ENCODE results near the gene ARIH2.

ARIH2 gene

DNA sequence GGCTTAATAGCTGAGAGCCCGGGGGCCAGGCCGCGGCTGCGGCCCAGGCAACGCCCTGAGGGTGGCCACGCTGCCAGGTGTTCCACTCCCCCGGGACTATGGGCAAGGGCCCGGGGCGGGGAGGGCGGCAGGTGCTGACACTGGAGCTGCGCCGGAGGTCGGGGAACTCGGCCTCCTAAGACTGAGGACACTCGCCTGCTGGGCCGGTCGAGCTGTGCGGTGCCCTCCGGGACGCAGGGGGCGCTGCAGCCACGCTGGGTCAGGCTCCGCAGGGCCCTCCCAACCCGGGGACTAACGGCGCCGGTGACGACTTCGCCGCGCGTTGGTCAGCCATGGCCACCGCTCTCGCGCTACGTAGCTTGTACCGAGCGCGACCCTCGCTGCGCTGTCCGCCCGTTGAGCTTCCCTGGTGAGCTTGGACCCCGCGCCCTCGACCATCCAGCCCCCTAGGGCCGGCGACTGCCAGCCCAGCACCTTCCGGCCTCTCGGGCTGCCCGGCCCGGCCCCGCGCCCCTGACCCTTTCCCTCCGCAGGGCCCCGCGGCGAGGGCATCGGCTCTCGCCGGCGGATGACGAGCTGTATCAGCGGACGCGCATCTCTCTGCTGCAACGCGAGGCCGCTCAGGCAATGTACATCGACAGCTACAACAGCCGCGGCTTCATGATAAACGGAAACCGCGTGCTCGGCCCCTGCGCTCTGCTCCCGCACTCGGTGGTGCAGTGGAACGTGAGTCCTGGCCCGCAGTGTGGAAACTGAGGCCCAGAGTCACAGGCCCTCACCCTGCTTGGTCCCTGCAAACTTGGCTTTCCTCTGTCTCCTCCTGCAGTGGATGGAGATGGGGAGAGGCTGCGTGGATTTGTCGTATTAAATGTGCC, 103.4 kb downstream of the ARIH2 start, which contains the start of gene NDUFAF3:
NDUFAF3 (plus strand) TSS at position 309 of the 875 bp plus-strand sequence; CDS start at position 333, 24 bp downstream.
- peak; percentile 86 for DNase-seq

DNA sequence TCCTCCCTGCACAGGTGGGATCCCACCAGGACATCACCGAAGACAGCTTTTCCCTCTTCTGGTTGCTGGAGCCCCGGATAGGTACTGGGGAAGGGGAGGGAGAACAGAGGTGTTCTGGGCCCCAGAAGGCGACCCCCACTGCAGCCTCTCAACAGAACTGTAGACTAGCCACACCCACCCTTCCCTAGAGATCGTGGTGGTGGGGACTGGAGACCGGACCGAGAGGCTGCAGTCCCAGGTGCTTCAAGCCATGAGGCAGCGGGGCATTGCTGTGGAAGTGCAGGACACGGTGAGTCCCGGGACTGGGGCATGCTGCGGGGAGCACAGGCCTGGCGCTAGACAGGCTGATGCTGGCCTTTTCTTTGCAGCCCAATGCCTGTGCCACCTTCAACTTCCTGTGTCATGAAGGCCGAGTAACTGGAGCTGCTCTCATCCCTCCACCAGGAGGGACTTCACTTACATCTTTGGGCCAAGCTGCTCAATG, 104.1 kb downstream of the ARIH2 start:
- no peak for DNase-seq

DNA sequence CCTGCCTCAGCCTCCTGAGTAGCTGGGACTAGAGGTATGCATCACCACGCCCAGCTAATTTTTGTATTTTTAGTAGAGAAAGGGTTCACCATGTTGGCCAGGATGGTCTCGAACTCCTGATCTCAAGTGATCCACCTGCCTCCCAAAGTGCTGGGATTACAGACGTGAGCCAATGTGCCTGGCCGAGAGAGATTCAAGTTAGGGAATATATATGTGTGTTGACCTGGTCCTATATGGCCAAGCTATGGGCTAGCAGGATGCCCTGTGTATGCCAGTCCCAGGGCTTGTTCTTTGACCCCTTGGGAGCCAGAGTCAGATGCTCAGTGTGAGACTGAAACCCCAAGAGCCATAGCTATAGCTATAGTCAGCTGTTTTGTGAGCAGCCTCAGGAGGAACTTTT, 105.1 kb downstream of the ARIH2 start:
- no peak for DNase-seq

DNA sequence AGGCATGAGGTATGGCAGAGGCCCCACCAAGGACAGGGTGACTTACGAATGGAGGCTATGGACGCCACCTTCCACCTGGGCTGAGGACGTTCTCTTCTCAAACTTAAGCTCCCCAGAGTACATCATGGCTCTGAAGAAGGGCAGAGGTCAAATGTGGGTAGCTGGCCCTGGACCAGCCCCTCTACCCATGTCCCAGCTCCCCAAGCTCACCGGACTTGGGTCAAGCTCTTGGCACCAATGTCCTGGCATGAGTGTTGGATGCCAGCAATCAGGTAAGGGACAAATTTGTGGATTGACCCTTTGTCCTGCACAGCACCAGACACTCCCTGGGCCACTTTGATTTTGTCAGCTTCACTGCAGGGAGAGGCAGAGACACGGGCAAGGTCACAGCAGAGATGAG, 105.8 kb downstream of the ARIH2 start:
- DNase-seq: no peak

- no peak for DNase-seq
These were observed 106.6 kb downstream of the ARIH2 start for GRCh38 chr3:49025005-49025792.

DNA sequence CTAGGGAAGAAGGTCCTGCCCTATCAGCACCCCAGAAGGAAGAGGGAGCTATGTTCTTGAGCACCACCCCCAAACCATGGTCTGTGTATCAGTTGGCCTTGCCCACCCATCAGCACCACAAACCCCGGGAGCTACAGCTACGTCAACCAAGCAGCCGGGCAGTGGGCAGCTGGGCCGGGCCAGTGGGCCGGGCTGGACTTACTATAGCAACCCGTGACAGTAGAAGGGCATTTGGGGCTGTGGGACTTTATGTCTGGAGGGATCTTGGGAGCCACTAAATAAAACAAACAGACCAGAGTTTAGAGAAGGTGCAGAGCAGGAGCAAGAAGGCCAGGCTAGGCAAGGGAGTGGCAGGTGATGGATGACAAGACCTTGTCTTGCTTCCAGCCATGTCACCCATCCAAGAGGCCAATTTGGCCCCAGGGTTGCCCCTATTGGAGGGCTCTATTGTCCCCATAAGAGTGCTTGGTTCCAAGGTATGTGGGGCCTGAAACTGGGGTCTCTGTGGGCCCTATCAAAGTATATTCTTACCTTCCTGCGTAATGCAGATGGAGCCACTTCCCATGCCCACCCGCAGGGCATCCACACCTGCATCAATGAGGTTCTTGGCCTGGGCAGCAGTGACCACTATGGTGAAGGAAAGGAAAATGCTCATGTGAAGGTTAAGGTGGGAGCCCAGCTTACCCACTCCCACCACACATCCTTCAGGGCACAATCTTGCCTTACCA, 107.3 kb downstream of the ARIH2 start:
- DNase-seq: no peak

DNA sequence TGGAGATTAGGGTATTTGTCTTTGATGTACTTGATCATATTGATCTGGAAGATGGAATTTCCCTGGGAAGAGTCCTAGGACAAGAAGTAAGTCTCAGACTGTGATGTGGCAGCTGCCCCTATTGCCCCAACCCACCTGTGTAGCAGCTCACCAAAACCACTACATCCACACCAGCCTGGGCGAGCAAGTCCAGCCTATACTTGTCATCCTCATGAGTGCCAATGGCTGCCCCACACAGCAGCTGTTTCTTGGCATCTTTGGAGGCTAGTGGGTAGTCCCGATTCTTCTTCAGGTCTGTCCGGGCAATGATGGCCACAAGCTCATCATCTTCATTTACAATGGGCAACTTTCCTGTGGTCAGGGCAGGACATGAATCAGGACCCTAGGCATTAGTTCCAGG, 107.9 kb downstream of the ARIH2 start:
- DNase-seq: no peak

DNA sequence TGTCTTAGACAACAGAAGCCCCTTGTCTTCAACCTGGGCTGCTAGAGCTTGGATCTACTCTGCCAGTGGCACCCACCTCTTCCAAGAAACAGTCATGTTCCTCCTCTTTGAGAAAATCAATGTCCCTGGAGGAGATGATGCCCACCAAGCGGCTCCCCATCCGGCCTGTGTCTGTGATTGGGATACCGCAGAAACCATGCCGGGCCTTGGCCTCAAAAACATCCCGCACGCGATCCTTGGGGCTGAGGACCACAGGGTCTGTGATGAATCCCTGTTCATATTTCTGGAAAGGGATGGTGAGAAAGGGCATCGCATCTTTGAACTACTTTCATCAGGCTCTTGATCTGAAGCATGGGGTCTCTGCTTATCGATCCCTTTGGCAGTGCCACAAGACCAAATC, 109.0 kb downstream of the ARIH2 start:
- no peak for DNase-seq

DNA sequence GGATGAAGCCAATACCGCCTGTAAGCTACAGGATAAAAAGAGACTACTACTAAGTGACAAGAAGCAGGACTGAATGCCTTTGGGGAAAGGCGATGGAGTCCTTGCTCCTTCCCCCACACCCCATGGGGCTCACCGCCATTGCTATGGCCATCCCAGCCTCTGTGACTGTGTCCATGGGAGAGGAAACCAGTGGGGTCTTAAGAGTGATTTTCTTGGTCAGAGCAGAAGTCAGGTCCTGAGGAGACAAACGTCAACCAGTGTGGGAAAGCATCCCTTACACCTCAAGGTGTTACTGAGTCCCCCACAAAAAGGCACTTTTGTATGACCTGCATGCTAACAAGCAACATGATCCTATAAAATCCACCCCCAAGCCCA, 109.6 kb downstream of the ARIH2 start:
- no peak for DNase-seq

DNA sequence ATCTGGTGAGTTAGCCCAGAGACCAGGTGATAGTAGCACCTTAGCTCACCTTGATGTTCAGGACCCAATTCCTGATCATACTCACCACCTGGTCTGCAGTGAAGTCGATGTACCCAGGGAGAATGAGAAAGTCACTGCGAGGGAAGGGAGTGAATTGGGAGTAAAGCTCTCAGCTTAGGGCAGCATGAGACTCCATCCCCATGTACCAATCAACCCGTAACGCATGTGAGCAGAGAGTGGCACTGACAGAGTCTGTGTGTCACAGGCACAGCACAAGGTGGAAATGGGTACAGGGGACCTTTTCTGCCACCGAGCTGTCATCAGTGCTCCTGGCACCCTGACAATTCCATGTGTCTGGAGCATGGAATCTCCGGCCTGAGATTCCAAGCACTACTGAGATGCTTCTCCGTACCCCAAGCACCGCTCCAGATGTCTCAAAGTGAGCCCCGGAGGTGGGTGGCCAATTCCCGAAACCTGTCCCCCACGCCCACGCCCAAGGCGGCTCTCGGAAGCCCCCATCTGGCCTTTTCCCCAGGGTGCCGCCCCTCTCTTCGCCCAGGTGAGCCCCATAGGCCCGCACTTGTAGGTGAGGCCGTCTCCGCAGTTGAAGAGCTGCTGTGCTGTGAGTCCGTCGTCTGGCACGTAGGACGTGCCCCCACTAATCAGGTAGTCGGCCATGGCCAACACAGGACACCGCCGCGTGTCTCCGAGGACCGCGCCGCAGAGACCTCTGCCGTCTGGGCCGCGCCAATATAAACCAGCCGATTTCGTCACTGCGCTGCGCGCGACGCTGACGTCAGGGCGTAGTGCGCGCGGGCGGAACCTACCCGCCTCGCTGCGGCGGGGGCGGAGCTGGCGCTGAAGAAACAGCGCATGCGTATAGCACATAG, 110.3 kb downstream of the ARIH2 start, which contains the start of gene IMPDH2:
IMPDH2 (minus strand) TSS at position 726 of the 890 bp plus-strand sequence; CDS start at position 678, 48 bp downstream.
- DNase-seq: peak; percentile 88

- DNase-seq: no peak
These were observed 110.9 kb downstream of the ARIH2 start for GRCh38 chr3:49029563-49029884.

DNA sequence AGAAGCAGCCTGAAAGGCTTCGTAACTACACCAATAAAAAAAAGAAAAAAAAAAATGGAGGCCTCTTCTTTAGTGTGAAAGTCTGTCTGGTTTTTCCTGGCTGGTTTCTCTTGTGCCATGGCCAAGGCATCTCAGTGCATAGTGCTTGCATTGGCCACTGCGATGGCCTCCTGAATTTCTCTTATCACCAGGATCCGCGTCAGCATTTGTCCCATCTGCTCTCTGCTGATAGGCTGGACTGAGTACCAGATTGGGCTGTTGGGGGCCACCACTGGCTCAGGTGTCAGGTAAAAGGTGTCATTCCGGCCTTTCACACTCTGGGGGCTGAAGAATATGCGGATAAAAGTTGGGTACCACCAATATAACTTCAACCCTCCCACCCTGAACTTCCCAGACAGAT, 111.7 kb downstream of the ARIH2 start:
- DNase-seq: no peak

- DNase-seq: no peak
These were observed 114.1 kb downstream of the ARIH2 start for GRCh38 chr3:49032646-49033304.

DNA sequence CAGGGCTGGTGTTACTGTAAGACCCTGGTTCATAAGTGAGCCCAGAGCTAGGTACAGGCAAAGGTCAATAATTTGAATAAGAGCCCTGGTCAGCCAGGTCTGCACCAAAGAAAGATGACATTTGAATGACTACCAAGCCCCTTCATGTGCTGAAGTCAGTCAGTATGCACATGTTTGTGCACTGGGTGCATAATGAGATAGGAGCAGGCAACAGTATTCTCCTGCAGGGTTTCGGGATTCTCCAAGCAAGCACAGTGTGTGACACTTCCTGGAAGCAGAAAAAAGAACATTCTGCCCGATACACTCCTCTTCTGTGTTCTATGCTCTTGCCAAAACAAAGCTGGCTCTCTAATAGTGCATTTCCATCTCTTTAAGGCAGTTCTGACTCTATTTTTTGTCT, 116.0 kb downstream of the ARIH2 start:
- DNase-seq: no peak

DNA sequence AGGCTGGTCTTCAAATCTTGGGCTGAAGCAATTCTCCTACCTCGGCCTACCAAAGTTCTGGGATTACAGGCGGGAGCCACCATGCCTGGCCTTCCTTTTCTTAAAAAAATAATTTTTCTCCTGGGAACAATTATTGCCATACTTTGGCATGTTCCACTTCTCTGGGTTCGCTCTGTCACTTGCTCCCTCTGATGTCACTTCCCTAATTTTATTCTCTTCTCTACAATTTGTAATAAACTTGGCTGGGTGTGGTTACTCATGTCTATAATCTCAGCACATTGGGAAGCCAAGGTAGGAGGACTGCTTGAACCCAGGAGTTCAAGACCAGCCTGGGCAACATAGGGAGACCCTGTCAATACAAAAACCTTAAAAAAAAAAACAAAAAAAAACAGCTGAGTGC, 116.6 kb downstream of the ARIH2 start:
- no peak for DNase-seq
